Islet of Langerhans (tissue), 1 donor: Measurements from ENCODE around the gene PCSK1.

Source experiments
- FAIRE-seq: peaks from one replicate; lab custom pipeline; 2011; peaks lifted over from hg19 to GRCh38; lab: Jason Lieb, UNC

Gene PCSK1

GRCh38 chr5:96433066-96433447 lies at the start of gene PCSK1:
PCSK1 (minus strand) TSS chr5:96433248; CDS start chr5:96433042, 206 bp downstream.
- FAIRE-seq, result peak; percentile 56

- FAIRE-seq, result no peak
These were observed 48.8 kb upstream of the PCSK1 start for GRCh38 chr5:96481867-96482266.

GRCh38 chr5:96481009-96481786 lies 48.1 kb upstream of the PCSK1 start:
- no peak for FAIRE-seq

GRCh38 chr5:96478983-96479382 lies 45.9 kb upstream of the PCSK1 start:
- no peak for FAIRE-seq

GRCh38 chr5:96476654-96477053 lies 43.6 kb upstream of the PCSK1 start:
- FAIRE-seq, result no peak

- FAIRE-seq, result no peak
These were observed 41.0 kb upstream of the PCSK1 start for GRCh38 chr5:96474073-96474472.

- FAIRE-seq, result no peak
These were observed 40.1 kb upstream of the PCSK1 start for GRCh38 chr5:96473155-96473554.

- no peak for FAIRE-seq
These were observed 37.7 kb upstream of the PCSK1 start for GRCh38 chr5:96470785-96471184.

- peak; percentile 86 for FAIRE-seq
These were observed 35.9 kb upstream of the PCSK1 start for GRCh38 chr5:96468956-96469355.

- FAIRE-seq, result no peak
These were observed 30.0 kb upstream of the PCSK1 start for GRCh38 chr5:96463091-96463490.

- FAIRE-seq, result peak; percentile 99
These were observed 26.5 kb upstream of the PCSK1 start for GRCh38 chr5:96459313-96460121.

- FAIRE-seq, result no peak
These were observed 25.1 kb upstream of the PCSK1 start for GRCh38 chr5:96458176-96458575.

GRCh38 chr5:96455789-96456188 lies 22.7 kb upstream of the PCSK1 start:
- no peak for FAIRE-seq

GRCh38 chr5:96453394-96453793 lies 20.3 kb upstream of the PCSK1 start:
- FAIRE-seq, result peak; percentile 43

GRCh38 chr5:96447949-96448348 lies 14.9 kb upstream of the PCSK1 start:
- no peak for FAIRE-seq

- no peak for FAIRE-seq
These were observed 7.1 kb upstream of the PCSK1 start for GRCh38 chr5:96440185-96440538.

GRCh38 chr5:96439477-96440184 lies 6.6 kb upstream of the PCSK1 start:
- no peak for FAIRE-seq

GRCh38 chr5:96434201-96434645 lies 1.2 kb upstream of the PCSK1 start:
- peak; percentile 5 for FAIRE-seq

- FAIRE-seq, result no peak
These were observed 607 bp downstream of the PCSK1 start for GRCh38 chr5:96432216-96433065.

GRCh38 chr5:96431376-96432187 lies 1.5 kb downstream of the PCSK1 start:
- FAIRE-seq, result no peak

- FAIRE-seq, result no peak
These were observed 5.2 kb downstream of the PCSK1 start for GRCh38 chr5:96427824-96428223.
